Choroid plexus epithelial cell (primary cell): ENCODE measurements around the gene SRCAP.

ENCODE experiments used
- DNase-seq: peaks from one replicate; pipeline ENCODE4 v3.0.0-alpha.2; 2010; ENCODE audit warnings: low read depth
- H3K4me3 ChIP-seq: 2 replicates; pipeline ENCODE4 v1.5.1; 2011; ENCODE audit warnings: low read depth, mild to moderate bottlenecking, control low read depth, low read length, moderate library complexity
- TF ChIP-seq, protein P1 (sequence below): conservative IDR thresholded peaks from 2 replicates; pipeline ENCODE4 v1.5.1; 2011; ENCODE audit warnings: low read depth, mild to moderate bottlenecking, control low read depth, inconsistent platforms, low read length, moderate library complexity

Gene SRCAP

GRCh38 chr16:30750201-30750600 lies 51.2 kb downstream of the SRCAP start:
- DNase-seq = no peak
- TF ChIP-seq, protein P1, sequence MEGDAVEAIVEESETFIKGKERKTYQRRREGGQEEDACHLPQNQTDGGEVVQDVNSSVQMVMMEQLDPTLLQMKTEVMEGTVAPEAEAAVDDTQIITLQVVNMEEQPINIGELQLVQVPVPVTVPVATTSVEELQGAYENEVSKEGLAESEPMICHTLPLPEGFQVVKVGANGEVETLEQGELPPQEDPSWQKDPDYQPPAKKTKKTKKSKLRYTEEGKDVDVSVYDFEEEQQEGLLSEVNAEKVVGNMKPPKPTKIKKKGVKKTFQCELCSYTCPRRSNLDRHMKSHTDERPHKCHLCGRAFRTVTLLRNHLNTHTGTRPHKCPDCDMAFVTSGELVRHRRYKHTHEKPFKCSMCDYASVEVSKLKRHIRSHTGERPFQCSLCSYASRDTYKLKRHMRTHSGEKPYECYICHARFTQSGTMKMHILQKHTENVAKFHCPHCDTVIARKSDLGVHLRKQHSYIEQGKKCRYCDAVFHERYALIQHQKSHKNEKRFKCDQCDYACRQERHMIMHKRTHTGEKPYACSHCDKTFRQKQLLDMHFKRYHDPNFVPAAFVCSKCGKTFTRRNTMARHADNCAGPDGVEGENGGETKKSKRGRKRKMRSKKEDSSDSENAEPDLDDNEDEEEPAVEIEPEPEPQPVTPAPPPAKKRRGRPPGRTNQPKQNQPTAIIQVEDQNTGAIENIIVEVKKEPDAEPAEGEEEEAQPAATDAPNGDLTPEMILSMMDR = no peak
- H3K4me3 ChIP-seq = no peak overlapping the region

DNA sequence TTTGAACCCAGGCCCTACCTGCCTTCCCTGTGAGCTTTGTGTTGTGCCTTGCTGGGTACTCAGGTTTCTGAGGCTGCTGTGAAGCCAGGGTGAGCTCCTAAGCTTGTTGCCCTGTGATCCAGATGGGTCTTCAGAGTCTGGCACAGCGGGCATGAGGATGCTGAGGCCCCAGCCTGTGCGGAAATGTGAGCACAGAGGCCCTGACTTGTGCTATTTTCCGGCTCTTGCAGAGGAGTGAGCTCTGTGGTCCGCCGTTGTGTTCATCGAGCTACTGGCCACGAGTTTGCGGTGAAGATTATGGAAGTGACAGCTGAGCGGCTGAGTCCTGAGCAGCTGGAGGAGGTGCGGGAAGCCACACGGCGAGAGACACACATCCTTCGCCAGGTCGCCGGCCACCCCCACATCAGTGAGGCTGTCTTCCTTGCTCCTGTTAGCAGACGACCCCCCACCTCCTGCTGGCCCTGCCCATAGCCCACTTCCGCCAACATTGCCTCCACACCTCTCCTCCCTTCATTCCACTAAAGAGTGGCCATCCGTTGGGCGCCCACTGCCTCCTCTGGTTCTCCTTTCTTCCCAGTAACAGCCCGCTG lies 52.0 kb downstream of the SRCAP start:
- H3K4me3 ChIP-seq = no peak overlapping the region
- no peak for DNase-seq
- TF ChIP-seq, protein P1 = no peak

DNA sequence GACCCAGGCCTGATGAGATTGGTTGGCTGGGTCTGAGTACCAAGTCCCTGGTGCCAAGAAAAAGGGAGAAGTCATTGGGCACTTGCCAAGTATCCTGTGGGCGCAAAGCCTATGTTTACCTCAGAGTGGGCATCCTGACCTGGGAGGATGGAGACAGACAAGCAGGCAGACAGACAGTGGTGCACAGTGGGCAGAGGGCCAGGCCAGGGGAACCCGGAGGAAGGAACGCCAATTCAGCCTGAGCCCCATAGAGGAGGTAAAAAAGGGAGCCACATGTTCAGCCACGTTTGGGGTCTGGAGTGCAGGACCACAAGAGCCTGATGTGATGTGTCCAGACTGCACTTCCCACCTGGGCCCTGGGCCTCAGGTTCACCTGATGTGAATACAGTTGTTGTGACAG lies 54.6 kb downstream of the SRCAP start:
- H3K4me3 ChIP-seq = no peak overlapping the region
- TF ChIP-seq, protein P1 = no peak
- no peak for DNase-seq

GRCh38 chr16:30755955-30756780 lies 57.2 kb downstream of the SRCAP start:
- TF ChIP-seq, protein P1 = no peak
- H3K4me3 ChIP-seq = no peak overlapping the region
- DNase-seq = no peak

DNA sequence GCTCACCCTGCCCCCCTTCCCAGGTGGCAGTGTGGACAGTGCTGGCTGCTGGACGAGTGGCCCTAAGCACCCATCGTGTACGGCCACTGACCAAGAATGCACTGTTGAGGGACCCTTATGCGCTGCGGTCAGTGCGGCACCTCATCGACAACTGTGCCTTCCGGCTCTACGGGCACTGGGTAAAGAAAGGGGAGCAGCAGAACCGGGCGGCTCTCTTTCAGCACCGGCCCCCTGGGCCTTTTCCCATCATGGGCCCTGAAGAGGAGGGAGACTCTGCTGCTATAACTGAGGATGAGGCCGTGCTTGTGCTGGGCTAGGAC lies 57.8 kb downstream of the SRCAP start:
- no peak overlapping the region for H3K4me3 ChIP-seq
- no peak for DNase-seq
- TF ChIP-seq, protein P1 = no peak

- TF ChIP-seq, protein P1 = no peak
- DNase-seq = no peak
- H3K4me3 ChIP-seq = no peak overlapping the region
Measured at GRCh38 chr16:30757316-30757715, 58.3 kb downstream of the SRCAP start.
